ENCODE results near the gene MAIP1. TPM values are rescaled to one million over a fixed set of nuclear protein-coding genes. Genes with fewer than 3 reads are reported as not detected.

Gene MAIP1
- total RNA-seq, 1 donor from 2014 or later: 20.6 TPM

DNA sequence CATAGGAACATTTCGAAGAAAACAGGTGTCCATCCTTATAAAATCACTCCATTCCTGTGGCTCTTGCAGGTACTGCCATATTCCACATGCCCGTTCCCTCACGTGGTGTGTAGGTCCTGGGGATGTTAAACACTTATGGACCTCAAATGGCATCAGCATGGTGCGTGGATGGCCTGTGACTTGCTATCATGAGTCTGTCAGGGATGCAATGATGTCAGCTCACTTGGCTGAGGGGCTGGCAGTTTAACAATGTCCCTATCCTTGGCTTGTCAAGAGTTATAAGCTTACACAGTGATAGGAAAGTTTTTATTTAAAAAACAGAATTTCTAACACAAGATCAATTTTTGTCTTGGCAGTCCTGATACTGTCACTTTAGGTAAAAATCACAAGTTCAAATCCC is 28.8 kb downstream of the MAIP1 start:
- intact Hi-C loops (cut with DNase I): no loop called here
- DNase-seq (ENCODE audit: low spot score): no peak

DNA sequence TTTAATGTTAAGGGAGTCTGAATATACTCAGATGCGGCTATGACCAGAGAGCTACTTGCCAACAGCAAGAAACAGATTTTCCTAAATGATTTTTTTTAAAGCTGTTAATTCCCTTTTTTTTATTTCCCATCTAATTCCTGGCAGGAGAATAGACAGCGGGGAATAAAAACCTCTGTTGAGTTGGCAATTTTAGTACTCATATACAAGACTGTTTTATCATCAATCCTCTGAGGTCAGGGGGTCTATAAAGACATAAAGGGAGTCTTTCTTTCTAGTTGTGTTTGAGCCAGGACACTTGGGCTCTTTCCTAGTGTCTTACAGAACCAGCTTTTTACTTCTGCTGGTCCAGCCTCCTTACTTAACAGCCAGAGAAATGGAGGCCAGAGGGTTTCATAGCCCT is 29.4 kb downstream of the MAIP1 start:
- DNase-seq (ENCODE audit: low spot score): no peak
- intact Hi-C loops (cut with DNase I): loop anchor here (5.0 kb wide), 2 partner anchors 243 to 323 kb away; partner anchors contain the start of gene SPATS2L

DNA sequence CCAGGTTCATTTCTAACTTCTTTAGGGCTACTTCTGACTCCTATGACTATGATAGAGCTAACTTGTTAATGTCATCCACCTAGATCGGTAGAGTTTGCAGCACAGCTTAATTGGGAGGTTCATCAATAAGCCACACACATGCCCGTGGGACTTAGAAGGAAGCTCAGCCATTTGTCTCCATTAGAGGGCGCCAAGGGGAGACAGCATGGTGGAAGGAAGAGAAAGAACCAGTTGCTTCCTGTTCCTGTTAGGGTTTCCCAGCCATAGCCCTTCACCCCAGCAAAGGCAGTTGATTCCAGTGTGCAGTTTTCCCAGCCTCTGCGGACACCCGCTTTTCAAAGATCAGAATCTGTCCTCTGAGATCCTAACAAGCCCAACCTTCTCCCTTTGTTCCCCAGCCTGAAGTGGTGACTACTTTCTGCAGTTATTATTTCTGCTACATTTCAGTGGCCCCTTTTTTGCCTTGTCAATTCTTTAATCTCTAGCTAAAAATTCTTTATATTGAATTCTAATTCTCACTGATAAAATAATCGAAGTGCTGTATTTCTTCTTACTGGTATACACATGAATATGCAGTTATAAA is 30.3 kb downstream of the MAIP1 start:
- no peak for DNase-seq (ENCODE audit: low spot score)

DNA sequence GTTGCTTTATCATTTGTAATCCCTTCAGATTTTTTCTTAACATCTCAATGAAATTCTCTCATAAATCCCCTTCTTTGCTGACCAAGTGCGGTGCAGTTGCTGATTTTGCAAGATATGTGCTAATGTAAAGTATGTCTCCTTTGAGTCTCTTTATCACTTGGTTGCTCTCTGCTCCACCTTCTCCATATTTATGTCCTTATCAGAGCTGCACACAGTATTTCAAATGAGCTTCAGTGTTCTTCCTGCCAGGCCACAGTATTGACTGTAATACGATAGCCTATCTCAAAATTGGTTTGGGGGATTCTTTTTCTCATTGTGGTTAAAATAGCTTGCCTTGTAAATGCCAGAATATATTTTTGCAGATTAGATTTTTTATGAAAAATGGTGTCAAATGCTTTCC is 32.2 kb downstream of the MAIP1 start:
- no peak for DNase-seq (ENCODE audit: low spot score)
- intact Hi-C loops (cut with DNase I): loop anchor here (5.0 kb wide), 2 partner anchors 240 to 320 kb away; partner anchors contain the start of gene SPATS2L

More for the DNA sequence above, 30.3 kb downstream of the MAIP1 start:
- intact Hi-C loops (cut with DNase I): loop anchor here (5.0 kb wide), 2 partner anchors 242 to 322 kb away; partner anchors contain the start of gene SPATS2L

DNA sequence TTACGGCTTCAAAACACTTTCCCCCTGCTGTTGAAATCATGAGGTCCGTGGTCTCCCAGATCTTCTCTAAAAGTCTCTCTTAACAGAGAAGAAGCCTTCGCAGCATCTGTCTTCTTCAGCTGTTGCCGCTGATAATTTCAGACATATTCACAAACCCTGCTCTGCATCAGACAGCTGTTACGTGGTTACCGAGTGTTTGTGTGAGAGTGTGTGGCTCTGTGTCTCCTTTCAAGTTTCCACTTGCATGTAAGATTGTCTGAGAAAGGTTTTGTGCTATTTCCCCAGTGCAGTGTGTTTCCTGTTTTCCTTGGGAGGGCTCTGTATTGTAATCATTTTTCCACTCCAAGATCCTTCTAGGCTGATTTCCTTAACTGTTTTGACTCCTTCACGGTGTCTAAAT is 32.8 kb downstream of the MAIP1 start:
- DNase-seq (ENCODE audit: low spot score): no peak
- intact Hi-C loops (cut with DNase I): loop anchor here (5.0 kb wide), 2 partner anchors 239 to 319 kb away; partner anchors contain the start of gene SPATS2L

DNA sequence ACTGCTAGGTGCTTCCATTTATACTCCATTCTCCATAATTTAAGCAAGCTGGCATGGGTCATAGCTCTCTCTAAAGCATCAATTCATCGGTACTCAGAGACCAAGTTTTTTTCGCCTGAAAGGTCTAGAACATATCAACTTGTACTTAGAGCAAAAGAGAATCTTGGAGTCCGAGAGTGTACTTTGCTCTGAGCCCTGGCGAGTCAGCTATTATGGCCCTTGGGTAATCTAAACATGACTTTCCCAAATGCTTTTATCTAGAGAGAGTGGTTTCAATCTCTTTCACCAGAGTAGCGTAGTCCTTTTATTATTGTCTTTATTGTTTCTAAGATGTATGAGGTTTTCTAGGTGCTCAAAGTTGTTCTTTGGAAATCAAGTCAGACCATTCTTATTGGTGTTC is 34.4 kb downstream of the MAIP1 start:
- no peak for DNase-seq (ENCODE audit: low spot score)
- intact Hi-C loops (cut with DNase I): loop anchor here (5.0 kb wide), 2 partner anchors 237 to 317 kb away; partner anchors contain the start of gene SPATS2L

DNA sequence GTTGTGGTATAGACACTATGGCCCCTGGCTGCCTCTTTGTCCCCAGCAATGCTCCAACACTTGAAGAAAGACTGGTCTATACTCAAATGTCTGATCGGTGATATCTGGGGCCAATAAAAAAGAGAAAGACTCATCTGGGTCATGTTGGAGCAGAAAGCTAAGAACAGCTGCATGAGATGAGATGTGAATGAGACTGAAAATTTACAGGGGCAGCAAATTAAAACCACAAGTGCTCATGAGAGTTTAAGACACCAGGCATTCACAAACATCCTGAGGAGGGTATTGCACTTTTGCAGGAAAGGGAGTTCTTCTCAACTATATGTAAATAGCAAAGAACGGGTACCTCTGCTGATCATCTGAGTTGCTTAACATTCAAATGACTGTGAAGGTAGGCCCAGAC is 36.3 kb downstream of the MAIP1 start:
- intact Hi-C loops (cut with DNase I): no loop called here
- DNase-seq (ENCODE audit: low spot score): no peak

DNA sequence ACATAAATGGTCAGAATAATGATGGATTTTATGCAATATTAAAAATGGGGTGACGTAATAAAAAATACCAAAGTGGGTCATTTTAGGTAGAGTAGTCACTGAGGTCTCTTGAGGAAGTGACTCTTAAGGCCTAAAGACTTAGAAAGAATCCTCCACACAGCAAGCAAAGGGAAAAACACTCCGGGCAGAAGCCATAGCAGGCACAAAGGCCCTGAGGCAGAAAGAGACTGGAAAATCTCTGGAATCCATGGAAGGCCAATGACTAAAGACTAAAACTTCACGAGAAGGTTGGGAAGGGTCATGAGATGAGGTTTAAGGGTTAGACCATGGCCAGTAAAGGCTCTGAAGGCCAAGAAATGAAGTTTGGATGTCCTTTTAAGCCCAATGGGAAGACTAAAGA is 36.9 kb downstream of the MAIP1 start:
- intact Hi-C loops (cut with DNase I): no loop called here

DNA sequence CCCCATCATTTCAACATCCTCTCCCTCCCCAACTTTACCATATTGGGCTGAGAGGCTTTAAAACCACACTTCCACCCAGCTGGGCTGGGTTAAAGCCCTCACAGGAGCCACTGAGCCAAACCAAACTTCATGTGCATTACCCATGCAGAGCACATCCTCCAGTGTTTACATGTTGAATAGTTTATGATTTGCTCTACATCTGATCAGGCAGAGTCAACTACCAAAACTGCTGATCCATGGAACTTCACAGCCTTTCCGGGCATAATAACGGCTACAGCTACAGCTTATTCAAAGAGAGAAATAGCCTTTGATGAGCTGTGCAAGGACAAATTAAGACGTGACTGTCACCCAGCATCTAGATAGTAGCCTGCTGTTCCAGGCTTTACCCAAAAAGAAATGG is 39.0 kb downstream of the MAIP1 start:
- intact Hi-C loops (cut with DNase I): no loop called here
- DNase-seq (ENCODE audit: low spot score): no peak

More for the DNA sequence above, 36.9 kb downstream of the MAIP1 start:
- DNase-seq (ENCODE audit: low spot score): no peak

DNA sequence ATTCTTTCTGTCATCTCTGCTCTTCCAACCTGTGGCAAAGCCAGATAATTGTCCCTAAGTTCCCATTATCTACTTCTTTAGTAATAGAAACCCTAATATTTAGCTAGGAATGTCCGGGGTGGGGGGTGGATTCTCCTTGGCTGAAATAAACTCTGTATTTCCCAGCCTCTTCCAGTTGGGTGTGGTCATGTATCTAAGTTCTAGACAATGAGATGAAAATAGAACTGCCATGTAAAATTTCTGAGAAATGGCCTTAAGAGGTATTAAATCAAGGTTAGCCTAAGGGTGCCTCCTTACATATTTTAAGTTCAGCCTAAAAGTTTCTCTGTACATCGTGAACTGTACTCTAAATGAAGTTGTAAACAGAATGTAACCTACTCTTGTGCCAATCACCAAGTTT is 39.5 kb downstream of the MAIP1 start:
- intact Hi-C loops (cut with DNase I): no loop called here
- DNase-seq (ENCODE audit: low spot score): no peak

DNA sequence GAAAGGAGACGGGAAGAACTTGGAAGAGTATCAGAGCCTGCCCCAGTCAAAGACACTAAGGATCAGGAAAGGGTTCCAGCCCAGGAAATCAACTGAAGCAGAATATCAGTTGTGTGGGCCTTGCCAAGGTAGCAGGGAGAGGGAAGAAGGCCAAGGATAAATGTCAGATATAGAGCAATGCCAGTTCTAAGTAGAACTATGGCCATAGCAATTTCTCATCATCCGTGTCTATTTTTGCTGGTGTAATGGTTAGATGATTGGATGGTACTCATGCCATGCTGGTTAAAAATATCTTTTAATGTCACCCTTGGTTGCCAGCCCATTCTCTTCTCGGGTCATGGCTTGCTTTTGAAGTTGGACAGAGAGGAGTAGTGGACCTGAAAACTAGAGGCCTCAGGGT is 41.9 kb downstream of the MAIP1 start:
- DNase-seq (ENCODE audit: low spot score): no peak
- intact Hi-C loops (cut with DNase I): no loop called here

DNA sequence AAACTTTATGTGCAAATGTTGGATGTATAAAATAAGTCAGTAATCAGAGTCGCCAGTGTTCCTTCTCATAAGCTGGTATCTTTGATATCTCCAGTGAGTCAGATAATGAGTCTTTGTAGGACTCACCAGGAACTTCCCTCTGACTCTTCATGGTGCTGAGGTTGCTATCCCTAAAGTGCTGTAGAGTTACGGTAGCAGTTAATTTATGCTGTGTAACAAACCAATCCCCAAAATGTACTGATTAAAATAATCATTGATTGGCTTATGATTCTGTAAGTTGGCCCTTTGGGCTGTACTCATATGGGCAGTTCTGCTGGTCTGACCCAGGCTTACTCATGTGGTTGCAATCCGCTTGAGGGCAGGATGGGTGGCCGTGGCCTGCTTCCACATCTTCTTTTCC is 43.8 kb downstream of the MAIP1 start:
- intact Hi-C loops (cut with DNase I): no loop called here
- DNase-seq (ENCODE audit: low spot score): no peak

DNA sequence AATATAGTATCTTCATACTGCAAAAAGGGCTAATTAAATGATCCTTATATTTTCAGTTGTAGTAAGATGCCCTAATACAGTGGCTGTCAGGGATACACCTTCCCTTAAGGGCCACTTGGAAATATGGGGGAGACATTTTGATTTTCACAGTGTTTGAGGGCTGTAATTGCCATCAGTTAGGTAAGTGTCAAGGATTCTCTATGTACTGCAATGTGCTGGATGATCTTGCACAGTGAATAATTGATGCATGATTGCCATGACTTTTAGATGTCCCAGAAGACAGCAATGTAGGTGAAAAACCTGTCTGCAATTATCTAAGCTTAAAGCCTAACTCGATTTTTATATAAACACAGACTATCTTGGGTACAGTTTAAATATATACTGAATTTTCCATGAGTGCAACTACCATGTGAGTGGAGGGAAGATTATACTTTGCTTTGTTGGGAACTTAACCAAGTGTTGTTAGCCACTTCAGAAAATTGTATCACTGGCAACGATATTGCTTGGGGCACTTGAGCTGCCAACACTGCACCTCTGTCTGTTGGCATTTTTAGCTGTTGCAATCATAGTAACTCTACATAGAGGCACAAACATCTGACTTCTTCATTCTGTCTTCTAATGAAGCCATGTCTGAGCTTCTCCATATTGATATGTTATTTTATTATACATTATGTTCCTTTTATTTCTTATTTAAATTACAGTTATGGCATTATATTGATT is 45.2 kb downstream of the MAIP1 start:
- DNase-seq (ENCODE audit: low spot score): no peak
- intact Hi-C loops (cut with DNase I): no loop called here

DNA sequence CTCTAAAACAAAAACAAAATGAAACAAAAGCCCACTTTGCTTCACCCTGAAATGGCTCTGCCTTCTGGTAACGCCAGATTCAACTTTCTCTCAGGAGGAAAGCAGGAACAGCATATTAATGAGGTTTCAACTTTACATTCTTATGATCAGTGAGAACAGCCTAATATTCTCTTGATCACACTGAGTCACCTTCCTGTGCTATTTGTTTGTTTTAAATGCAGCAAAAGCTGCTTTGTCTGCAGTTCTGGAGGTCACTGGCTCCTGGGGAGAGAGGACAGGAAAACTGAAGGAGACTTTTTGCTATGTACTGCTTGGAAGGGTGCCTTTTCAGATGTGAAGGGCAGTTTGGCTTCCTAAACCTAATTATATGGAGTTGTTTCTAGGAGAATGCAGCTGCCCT is 48.1 kb downstream of the MAIP1 start:
- intact Hi-C loops (cut with DNase I): no loop called here

DNA sequence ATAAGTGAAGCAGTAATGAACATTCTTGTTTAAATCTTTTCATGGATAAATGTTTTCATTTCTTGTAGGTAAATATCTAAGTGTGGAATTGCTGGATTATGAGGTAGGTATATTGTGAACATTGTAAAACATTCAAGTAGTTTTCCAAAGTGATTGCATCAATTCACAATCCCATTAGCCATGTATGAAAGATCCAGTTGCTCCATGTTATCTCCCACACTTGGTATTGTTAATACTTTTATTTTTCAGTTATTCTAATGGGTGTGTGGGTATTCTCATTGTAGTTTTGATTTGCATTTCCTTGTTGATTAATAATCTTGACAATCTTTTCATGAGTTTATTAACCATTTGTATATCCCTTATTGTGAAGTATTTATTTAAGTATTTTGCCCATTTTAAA is 50.3 kb downstream of the MAIP1 start:
- no peak for DNase-seq (ENCODE audit: low spot score)
- intact Hi-C loops (cut with DNase I): no loop called here

More for the DNA sequence above, 48.1 kb downstream of the MAIP1 start:
- DNase-seq (ENCODE audit: low spot score): no peak

DNA sequence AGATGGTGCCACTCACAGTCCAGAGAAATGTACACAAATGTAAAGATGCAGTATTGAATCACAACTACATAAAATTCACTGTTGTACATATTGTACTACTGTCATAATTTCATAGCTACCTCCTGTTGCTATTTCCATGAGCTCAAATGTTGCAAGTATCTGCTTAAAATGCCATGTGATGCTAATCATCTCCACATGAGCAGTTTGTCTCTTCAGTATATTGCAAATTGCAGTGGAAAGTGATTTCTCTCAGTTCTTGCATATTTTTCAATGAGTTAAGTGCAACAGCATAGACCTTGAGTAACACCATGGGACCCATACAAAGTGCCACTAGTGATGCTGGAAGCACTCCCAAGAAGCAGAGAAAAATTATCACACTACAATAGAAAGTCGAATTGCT is 51.9 kb downstream of the MAIP1 start:
- intact Hi-C loops (cut with DNase I): no loop called here
- no peak for DNase-seq (ENCODE audit: low spot score)

DNA sequence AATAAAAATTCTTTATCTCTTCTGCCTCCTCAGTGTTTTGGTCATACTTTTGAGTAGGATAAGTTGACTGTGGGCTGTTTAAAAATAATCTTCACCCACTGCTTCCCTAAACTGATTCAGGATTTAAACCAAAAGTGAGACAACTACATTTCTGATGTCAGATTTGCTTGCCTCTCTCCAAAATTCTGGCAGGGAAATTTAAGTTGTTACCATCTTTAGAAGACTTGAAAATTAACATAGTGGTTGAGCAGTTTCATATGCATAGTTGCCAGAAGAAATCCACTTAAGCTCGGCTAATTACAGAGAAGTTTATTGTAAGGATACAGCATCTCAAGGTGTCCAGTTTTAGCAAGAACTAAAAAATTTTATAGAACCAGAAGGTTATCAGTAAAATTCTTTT is 57.0 kb downstream of the MAIP1 start:
- no peak for DNase-seq (ENCODE audit: low spot score)
- intact Hi-C loops (cut with DNase I): no loop called here

All from cardiac septum (tissue), 1 donor.